GM23338 (cell line): ENCODE data around the gene PKHD1. TPM values are rescaled to one million over a fixed set of nuclear protein-coding genes. Genes with fewer than 3 reads are reported as not detected.

Experiments
- ATAC-seq: fragments of 200-7000 bp; cut with Tn5 transposase; 3 replicates; pipeline ENCODE4 v1.9.1; 2020
- DNase-seq: peaks from one replicate; pipeline ENCODE4 v3.0.0-alpha.2; 2015; ENCODE audit warnings: low spot score
- H2AFZ ChIP-seq: fragments of 200-600 bp; sonication (generic); 2 replicates; pipeline ENCODE4 v1.8.0; 2016; ENCODE audit warnings: antibody characterized with exemption, mild to moderate bottlenecking, moderate library complexity
- H3F3A ChIP-seq: fragments of 200-600 bp; sonication (generic); replicated peaks from 2 replicates; pipeline ENCODE4 v1.8.0; 2017; ENCODE audit warnings: antibody characterized with exemption, mixed run types, low read depth
- H3K27ac ChIP-seq: fragments of 200-600 bp; sonication (generic); 2 replicates; pipeline ENCODE4 v1.6.1; 2016; ENCODE audit warnings: low read depth
- H3K27me3 ChIP-seq: fragments of 200-600 bp; sonication (generic); 2 replicates; pipeline ENCODE4 v1.8.0; 2016; ENCODE audit warnings: mild to moderate bottlenecking, mixed run types, moderate library complexity; ENCODE audit not compliant: insufficient read depth
- H3K36me3 ChIP-seq: fragments of 200-600 bp; sonication (generic); 2 replicates; pipeline ENCODE4 v1.8.0; 2016; ENCODE audit warnings: mild to moderate bottlenecking; ENCODE audit not compliant: insufficient read depth
- H3K4me1 ChIP-seq: fragments of 200-600 bp; sonication (generic); 2 replicates; pipeline ENCODE4 v1.8.0; 2016; ENCODE audit warnings: mild to moderate bottlenecking, moderate library complexity; ENCODE audit not compliant: insufficient read depth
- H3K4me2 ChIP-seq: fragments of 200-600 bp; sonication (generic); 2 replicates; pipeline ENCODE4 v1.7.1; 2017; ENCODE audit warnings: mixed run types
- H3K4me3 ChIP-seq: fragments of 200-600 bp; sonication (generic); 2 replicates; pipeline ENCODE4 v1.6.1; 2016; ENCODE audit warnings: mixed run types
- H3K79me2 ChIP-seq: fragments of 200-600 bp; sonication (generic); replicated peaks from 2 replicates; pipeline ENCODE4 v1.8.0; 2017; ENCODE audit warnings: mild to moderate bottlenecking; ENCODE audit not compliant: insufficient read depth
- H3K9me2 ChIP-seq: fragments of 200-600 bp; sonication (generic); 2 replicates; pipeline ENCODE4 v1.8.0; 2017; ENCODE audit not compliant: insufficient read depth
- H4K20me1 ChIP-seq: fragments of 200-600 bp; sonication (generic); replicated peaks from 2 replicates; pipeline ENCODE4 v1.8.0; 2017; ENCODE audit warnings: mild to moderate bottlenecking; ENCODE audit not compliant: insufficient read depth
- H3K27ac Mint-ChIP-seq: 2 replicates; pipeline ENCODE4 v1.8.0; 2020; ENCODE audit warnings: inconsistent platforms, mild to moderate bottlenecking, moderate library complexity, mixed read lengths
- H3K27me3 Mint-ChIP-seq: 3 replicates; pipeline ENCODE4 v1.8.0; 2022; ENCODE audit warnings: low read depth, mild to moderate bottlenecking, moderate library complexity, mixed read lengths, inconsistent platforms; ENCODE audit not compliant: insufficient read depth, poor library complexity
- H3K36me3 Mint-ChIP-seq: 3 replicates; pipeline ENCODE4 v1.8.0; 2021; ENCODE audit warnings: low read depth, mild to moderate bottlenecking, inconsistent platforms, moderate library complexity, mixed read lengths
- H3K4me1 Mint-ChIP-seq: 3 replicates; pipeline ENCODE4 v1.8.0; 2020; ENCODE audit warnings: mild to moderate bottlenecking, inconsistent platforms, mixed read lengths
- H3K4me3 Mint-ChIP-seq: 3 replicates; pipeline ENCODE4 v1.8.0; 2021; ENCODE audit warnings: moderate library complexity, mild to moderate bottlenecking, inconsistent platforms, mixed read lengths
- H3K9me3 Mint-ChIP-seq: 3 replicates; pipeline ENCODE4 v1.8.0; 2020; ENCODE audit warnings: moderate library complexity, mild to moderate bottlenecking, inconsistent platforms, mixed read lengths
- CREB1 ChIP-seq: fragments of 250-450 bp; sonication (Bioruptor Pico); IDR thresholded peaks from 2 replicates; pipeline ENCODE4 v1.5.0; 2020; ENCODE audit warnings: low read depth, mild to moderate bottlenecking, moderate library complexity
- CTCF ChIP-seq, 2 experiments: fragments of 200-600 bp in 1 of 2; sonication (generic) in 1 of 2; conservative IDR thresholded peaks; 2 replicates each; pipeline versions ENCODE4 v1.5.1 to v1.6.1; 2016 to 2017; ENCODE audit warnings: antibody characterized with exemption in 2 of 2, low read depth in 2 of 2, mild to moderate bottlenecking in 2 of 2, moderate library complexity in 1 of 2
- EZH2 ChIP-seq: fragments of 200-600 bp; sonication (generic); IDR thresholded peaks from one replicate; pipeline ENCODE4 v1.8.0; 2017; ENCODE audit warnings: antibody characterized with exemption, mild to moderate bottlenecking, low read depth; ENCODE audit not compliant: unreplicated experiment
- EZH2phosphoT487 ChIP-seq: fragments of 200-600 bp; sonication (generic); IDR thresholded peaks from one replicate; pipeline ENCODE4 v1.8.1; 2018; ENCODE audit warnings: antibody characterized with exemption; ENCODE audit not compliant: unreplicated experiment
- JUNB ChIP-seq: IDR thresholded peaks from one replicate; pipeline ENCODE4 v1.6.1; 2016; ENCODE audit warnings: antibody characterized with exemption; ENCODE audit not compliant: unreplicated experiment
- polyA plus RNA-seq: library from polyadenylated mRNA; unstranded; fragments of >200 nt; fragmentation: Nextera tagmentation; extraction: Ambion mirVana; gene quantifications from 2 replicates; pipeline ENCODE4 v1.2.1, GENCODE V29; 2016
- total RNA-seq: library from RNA; depleted of rRNA; stranded (reverse); fragments of >200 nt; shearing (Covaris generic); gene quantifications from 2 replicates; pipeline ENCODE4 v1.2.3, GENCODE V29; 2014
- TF ChIP-seq, protein P1 (sequence below): IDR thresholded peaks from one replicate; pipeline ENCODE4 v1.6.1; 2018; ENCODE audit warnings: antibody characterized with exemption; ENCODE audit not compliant: unreplicated experiment
- TF ChIP-seq, protein P2 (sequence below): IDR thresholded peaks from 2 replicates; pipeline ENCODE4 v1.6.1; 2016; ENCODE audit warnings: antibody characterized with exemption
- TF ChIP-seq, protein P3 (sequence below): fragments of 250-450 bp; sonication (Bioruptor Pico); IDR thresholded peaks from 2 replicates; pipeline ENCODE4 v1.5.0; 2020; ENCODE audit warnings: mild to moderate bottlenecking, moderate library complexity

Gene PKHD1
- total and polyA plus RNA-seq, 2 experiments from 2014 or later = 0.03 to 0.07 TPM

DNA sequence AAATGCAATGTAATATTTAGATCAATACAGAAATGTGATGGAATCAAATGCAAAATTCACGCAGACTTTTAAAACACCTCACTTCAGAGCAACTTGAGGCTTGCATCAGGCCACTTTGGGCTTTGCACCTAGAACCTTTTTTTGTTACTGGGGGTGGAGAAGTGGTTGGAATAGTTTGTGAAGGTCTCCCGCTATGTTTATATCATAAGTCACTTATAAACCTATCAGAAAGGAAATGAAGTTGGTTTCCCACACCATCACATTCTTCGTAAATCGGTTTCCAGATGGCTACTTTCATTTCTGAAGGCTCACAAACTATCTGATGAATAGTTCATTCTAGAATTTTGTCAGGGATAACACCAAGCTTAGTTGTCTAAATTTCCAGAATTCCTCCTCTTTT is 74.8 kb downstream of the PKHD1 start (continued):
- TF ChIP-seq, protein P1, sequence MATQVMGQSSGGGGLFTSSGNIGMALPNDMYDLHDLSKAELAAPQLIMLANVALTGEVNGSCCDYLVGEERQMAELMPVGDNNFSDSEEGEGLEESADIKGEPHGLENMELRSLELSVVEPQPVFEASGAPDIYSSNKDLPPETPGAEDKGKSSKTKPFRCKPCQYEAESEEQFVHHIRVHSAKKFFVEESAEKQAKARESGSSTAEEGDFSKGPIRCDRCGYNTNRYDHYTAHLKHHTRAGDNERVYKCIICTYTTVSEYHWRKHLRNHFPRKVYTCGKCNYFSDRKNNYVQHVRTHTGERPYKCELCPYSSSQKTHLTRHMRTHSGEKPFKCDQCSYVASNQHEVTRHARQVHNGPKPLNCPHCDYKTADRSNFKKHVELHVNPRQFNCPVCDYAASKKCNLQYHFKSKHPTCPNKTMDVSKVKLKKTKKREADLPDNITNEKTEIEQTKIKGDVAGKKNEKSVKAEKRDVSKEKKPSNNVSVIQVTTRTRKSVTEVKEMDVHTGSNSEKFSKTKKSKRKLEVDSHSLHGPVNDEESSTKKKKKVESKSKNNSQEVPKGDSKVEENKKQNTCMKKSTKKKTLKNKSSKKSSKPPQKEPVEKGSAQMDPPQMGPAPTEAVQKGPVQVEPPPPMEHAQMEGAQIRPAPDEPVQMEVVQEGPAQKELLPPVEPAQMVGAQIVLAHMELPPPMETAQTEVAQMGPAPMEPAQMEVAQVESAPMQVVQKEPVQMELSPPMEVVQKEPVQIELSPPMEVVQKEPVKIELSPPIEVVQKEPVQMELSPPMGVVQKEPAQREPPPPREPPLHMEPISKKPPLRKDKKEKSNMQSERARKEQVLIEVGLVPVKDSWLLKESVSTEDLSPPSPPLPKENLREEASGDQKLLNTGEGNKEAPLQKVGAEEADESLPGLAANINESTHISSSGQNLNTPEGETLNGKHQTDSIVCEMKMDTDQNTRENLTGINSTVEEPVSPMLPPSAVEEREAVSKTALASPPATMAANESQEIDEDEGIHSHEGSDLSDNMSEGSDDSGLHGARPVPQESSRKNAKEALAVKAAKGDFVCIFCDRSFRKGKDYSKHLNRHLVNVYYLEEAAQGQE = no peak

DNA sequence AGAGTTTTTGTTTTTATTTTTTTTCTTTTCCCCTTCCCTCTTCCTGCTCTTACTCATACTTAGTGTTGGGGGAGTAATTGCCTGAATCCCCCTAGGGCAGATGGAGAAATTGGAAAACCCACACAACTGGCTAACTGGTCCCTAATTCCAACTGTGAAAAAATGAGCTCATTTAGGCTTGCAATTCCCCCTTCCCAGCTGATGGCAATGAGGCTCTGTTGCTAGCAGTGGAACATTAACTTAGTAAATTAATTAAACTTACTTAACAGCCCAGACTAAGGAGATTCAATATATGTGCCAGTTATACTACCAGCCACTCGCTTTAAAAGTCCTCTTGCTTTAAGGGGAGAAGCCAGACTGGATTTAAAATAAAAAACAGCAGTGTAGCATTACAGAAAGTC is 76.6 kb downstream of the PKHD1 start:
- Mint-ChIP-seq H3K4me3 (no peak overlapping the region), H3K27me3 (peaks cover 4% of the 10 kb centered on the region), H3K36me3 (no peaks in the 10 kb centered on the region), H3K9me3 (no peaks in the 10 kb centered on the region), H3K27ac (no peak overlapping the region), H3K4me1 (no peaks in the 10 kb centered on the region)
- H4K20me1 ChIP-seq = no peaks in the 10 kb centered on the region
- H3F3A ChIP-seq = no peaks in the 10 kb centered on the region
- no peak overlapping the region for H3K4me2 ChIP-seq
- no peak overlapping the region for H3K4me3 ChIP-seq
- no peak overlapping the region; the same call in 1 of the 2 replicates for H2AFZ ChIP-seq
- peaks cover under 1% of the 10 kb centered on the region; the same call in 1 of the 2 replicates for H3K4me1 ChIP-seq
- H3K27ac ChIP-seq = no peak overlapping the region
- peaks cover 4% of the 10 kb centered on the region; the same call in 1 of the 2 replicates for H3K9me2 ChIP-seq
- H3K27me3 ChIP-seq = no peaks in the 10 kb centered on the region
- H3K36me3 ChIP-seq = no peaks in the 10 kb centered on the region
- ATAC-seq = no peak
- H3K79me2 ChIP-seq = no peaks in the 10 kb centered on the region
- DNase-seq = no peak
- TF ChIP-seq, protein P2, sequence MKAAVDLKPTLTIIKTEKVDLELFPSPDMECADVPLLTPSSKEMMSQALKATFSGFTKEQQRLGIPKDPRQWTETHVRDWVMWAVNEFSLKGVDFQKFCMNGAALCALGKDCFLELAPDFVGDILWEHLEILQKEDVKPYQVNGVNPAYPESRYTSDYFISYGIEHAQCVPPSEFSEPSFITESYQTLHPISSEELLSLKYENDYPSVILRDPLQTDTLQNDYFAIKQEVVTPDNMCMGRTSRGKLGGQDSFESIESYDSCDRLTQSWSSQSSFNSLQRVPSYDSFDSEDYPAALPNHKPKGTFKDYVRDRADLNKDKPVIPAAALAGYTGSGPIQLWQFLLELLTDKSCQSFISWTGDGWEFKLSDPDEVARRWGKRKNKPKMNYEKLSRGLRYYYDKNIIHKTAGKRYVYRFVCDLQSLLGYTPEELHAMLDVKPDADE = no peak
- TF ChIP-seq, protein P3, sequence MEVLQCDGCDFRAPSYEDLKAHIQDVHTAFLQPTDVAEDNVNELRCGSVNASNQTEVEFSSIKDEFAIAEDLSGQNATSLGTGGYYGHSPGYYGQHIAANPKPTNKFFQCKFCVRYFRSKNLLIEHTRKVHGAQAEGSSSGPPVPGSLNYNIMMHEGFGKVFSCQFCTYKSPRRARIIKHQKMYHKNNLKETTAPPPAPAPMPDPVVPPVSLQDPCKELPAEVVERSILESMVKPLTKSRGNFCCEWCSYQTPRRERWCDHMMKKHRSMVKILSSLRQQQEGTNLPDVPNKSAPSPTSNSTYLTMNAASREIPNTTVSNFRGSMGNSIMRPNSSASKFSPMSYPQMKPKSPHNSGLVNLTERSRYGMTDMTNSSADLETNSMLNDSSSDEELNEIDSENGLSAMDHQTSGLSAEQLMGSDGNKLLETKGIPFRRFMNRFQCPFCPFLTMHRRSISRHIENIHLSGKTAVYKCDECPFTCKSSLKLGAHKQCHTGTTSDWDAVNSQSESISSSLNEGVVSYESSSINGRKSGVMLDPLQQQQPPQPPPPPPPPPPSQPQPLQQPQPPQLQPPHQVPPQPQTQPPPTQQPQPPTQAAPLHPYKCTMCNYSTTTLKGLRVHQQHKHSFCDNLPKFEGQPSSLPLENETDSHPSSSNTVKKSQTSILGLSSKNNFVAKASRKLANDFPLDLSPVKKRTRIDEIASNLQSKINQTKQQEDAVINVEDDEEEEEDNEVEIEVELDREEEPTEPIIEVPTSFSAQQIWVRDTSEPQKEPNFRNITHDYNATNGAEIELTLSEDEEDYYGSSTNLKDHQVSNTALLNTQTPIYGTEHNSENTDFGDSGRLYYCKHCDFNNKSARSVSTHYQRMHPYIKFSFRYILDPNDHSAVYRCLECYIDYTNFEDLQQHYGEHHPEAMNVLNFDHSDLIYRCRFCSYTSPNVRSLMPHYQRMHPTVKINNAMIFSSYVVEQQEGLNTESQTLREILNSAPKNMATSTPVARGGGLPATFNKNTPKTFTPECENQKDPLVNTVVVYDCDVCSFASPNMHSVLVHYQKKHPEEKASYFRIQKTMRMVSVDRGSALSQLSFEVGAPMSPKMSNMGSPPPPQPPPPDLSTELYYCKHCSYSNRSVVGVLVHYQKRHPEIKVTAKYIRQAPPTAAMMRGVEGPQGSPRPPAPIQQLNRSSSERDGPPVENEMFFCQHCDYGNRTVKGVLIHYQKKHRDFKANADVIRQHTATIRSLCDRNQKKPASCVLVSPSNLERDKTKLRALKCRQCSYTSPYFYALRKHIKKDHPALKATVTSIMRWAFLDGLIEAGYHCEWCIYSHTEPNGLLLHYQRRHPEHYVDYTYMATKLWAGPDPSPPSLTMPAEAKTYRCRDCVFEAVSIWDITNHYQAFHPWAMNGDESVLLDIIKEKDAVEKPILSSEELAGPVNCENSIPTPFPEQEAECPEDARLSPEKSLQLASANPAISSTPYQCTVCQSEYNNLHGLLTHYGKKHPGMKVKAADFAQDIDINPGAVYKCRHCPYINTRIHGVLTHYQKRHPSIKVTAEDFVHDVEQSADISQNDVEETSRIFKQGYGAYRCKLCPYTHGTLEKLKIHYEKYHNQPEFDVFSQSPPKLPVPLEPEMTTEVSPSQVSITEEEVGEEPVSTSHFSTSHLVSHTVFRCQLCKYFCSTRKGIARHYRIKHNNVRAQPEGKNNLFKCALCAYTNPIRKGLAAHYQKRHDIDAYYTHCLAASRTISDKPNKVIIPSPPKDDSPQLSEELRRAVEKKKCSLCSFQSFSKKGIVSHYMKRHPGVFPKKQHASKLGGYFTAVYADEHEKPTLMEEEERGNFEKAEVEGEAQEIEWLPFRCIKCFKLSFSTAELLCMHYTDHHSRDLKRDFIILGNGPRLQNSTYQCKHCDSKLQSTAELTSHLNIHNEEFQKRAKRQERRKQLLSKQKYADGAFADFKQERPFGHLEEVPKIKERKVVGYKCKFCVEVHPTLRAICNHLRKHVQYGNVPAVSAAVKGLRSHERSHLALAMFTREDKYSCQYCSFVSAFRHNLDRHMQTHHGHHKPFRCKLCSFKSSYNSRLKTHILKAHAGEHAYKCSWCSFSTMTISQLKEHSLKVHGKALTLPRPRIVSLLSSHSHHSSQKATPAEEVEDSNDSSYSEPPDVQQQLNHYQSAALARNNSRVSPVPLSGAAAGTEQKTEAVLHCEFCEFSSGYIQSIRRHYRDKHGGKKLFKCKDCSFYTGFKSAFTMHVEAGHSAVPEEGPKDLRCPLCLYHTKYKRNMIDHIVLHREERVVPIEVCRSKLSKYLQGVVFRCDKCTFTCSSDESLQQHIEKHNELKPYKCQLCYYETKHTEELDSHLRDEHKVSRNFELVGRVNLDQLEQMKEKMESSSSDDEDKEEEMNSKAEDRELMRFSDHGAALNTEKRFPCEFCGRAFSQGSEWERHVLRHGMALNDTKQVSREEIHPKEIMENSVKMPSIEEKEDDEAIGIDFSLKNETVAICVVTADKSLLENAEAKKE (CRISPR knock-in tag) = no peak
- no peak for TF ChIP-seq CREB1 (CRISPR knock-in tag)
- TF ChIP-seq EZH2 = no peak
- TF ChIP-seq EZH2phosphoT487 = no peak
- TF ChIP-seq, protein P1 = no peak
- TF ChIP-seq CTCF (conservative IDR thresholded peaks at IDR 0.05; ENCODE audit: low read depth in 2 of 2) = no peak
- TF ChIP-seq JUNB = no peak
